ENCODE results near the gene MID2.

MID2 gene, protein sequence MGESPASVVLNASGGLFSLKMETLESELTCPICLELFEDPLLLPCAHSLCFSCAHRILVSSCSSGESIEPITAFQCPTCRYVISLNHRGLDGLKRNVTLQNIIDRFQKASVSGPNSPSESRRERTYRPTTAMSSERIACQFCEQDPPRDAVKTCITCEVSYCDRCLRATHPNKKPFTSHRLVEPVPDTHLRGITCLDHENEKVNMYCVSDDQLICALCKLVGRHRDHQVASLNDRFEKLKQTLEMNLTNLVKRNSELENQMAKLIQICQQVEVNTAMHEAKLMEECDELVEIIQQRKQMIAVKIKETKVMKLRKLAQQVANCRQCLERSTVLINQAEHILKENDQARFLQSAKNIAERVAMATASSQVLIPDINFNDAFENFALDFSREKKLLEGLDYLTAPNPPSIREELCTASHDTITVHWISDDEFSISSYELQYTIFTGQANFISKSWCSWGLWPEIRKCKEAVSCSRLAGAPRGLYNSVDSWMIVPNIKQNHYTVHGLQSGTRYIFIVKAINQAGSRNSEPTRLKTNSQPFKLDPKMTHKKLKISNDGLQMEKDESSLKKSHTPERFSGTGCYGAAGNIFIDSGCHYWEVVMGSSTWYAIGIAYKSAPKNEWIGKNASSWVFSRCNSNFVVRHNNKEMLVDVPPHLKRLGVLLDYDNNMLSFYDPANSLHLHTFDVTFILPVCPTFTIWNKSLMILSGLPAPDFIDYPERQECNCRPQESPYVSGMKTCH

GRCh38 chrX:107825698-107826237 is at the start of gene MID2:
TSS of gene MID2 (plus strand) at chrX:107825866. CDS start at chrX:107826427, 561 bp downstream.
- TF ChIP-seq CTCF (IDR thresholded peaks at IDR 0.05; ENCODE audit: low read depth, low read length, missing control alignments), result no peak
- DNase-seq (ENCODE audit: low read depth), result no peak
- peak within 1 kb of the TSS; percentile 27 for H3K4me3 ChIP-seq (ENCODE audit: low read depth, low read length)

- peak; percentile 50 for DNase-seq (ENCODE audit: low read depth)
- H3K4me3 ChIP-seq (ENCODE audit: low read depth, low read length), result peak overlapping the region; percentile 53
- peak; percentile 55 for TF ChIP-seq CTCF (IDR thresholded peaks at IDR 0.05; ENCODE audit: low read depth, low read length, missing control alignments)
Observed at GRCh38 chrX:107776649-107777535, 48.8 kb upstream of the MID2 start.

DNA sequence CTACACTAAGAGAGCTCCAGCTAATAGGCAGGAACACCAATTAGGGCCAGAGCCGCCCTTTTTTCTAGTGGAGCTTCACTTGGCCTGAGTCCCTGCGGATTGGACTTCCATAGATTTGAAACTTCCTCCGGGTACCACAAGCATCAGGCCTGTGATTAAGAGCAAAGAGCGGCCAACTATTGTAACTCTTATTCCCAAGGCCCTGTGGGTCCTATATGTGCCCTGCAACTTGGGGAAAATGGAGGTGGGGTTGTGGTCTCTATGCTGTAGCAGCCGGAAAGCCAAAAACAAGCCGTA is 48.2 kb upstream of the MID2 start, which contains the start of gene NCBP2L:
TSS of gene NCBP2L (plus strand) at position 198 of the 297 bp plus-strand sequence. CDS start 16,488 bp downstream, outside the sequence.
- DNase-seq (ENCODE audit: low read depth), result no peak
- no peak for TF ChIP-seq CTCF (IDR thresholded peaks at IDR 0.05; ENCODE audit: low read depth, low read length, missing control alignments)
- H3K4me3 ChIP-seq (ENCODE audit: low read depth, low read length), result no peak within 1 kb of the TSS; the same call in 1 of the 2 replicates

DNA sequence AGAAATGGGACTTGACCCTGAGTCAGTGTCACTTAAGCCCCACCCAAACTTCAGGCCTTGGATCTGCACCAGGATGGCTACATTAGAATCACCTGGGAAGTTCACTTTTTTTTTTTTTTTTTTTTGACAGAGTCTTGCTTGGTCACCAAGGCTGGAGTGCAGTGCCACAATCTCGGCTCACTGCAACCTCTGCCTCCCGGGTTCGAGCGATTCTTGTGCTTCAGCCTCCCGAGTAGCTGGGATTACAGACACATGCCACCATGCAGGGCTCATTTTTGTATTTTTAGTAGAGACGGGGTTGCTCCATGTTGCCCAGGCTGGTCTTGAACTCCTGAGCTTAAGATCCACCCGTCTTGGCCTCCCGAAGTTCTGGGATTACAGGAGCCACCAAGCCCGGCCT is 45.1 kb upstream of the MID2 start:
- H3K4me3 ChIP-seq (ENCODE audit: low read depth, low read length), result no peak overlapping the region
- no peak for DNase-seq (ENCODE audit: low read depth)
- TF ChIP-seq CTCF (IDR thresholded peaks at IDR 0.05; ENCODE audit: low read depth, low read length, missing control alignments), result no peak

GRCh38 chrX:107787827-107788226 is 37.8 kb upstream of the MID2 start:
- no peak for DNase-seq (ENCODE audit: low read depth)
- H3K4me3 ChIP-seq (ENCODE audit: low read depth, low read length), result no peak overlapping the region
- TF ChIP-seq CTCF (IDR thresholded peaks at IDR 0.05; ENCODE audit: low read depth, low read length, missing control alignments), result no peak

GRCh38 chrX:107804427-107804826 is 21.2 kb upstream of the MID2 start:
- no peak for TF ChIP-seq CTCF (IDR thresholded peaks at IDR 0.05; ENCODE audit: low read depth, low read length, missing control alignments)
- no peak overlapping the region for H3K4me3 ChIP-seq (ENCODE audit: low read depth, low read length)
- no peak for DNase-seq (ENCODE audit: low read depth)

Measured in GM12864 (cell line).